ENCODE measurements around the gene KDM1A. TPM values are rescaled to one million over a fixed set of nuclear protein-coding genes. Genes with fewer than 3 reads are reported as not detected.

The KDM1A gene
- total and polyA plus RNA-seq, 9 of the 15 experiments (the other 6 are each of a cell fraction or from before 2014, with no cell fraction given) = 59.2 to 181 (median 168) TPM

- TF ChIP-seq NR4A1 (CRISPR knock-in tag; IDR thresholded peaks at IDR 0.05) (no peak), NR4A1 (tag; IDR thresholded peaks at IDR 0.05) (no peak), BDP1 (IDR thresholded peaks at IDR 0.05; ENCODE audit: insufficient read depth, insufficient read length) (no peak), RBM17 (IDR thresholded peaks at IDR 0.05; ENCODE audit: borderline replicate concordance, low read depth, low read length) (no peak), MTA2 (IDR thresholded peaks at IDR 0.05; ENCODE audit: low read depth) (no peak), TOE1 (IDR thresholded peaks at IDR 0.05; ENCODE audit: borderline replicate concordance) (no peak), TOE1 (CRISPR knock-in tag; IDR thresholded peaks at IDR 0.05; ENCODE audit: borderline replicate concordance, low read depth) (no peak), CBFA2T2 (conservative IDR thresholded peaks at IDR 0.05) (no peak), NONO (IDR thresholded peaks at IDR 0.05; ENCODE audit: low read depth in 2 of 2, low read length in 1 of 2) (no peak), GATAD2A (IDR thresholded peaks at IDR 0.05) (no peak), ZNF717 (CRISPR knock-in tag; IDR thresholded peaks at IDR 0.05) (no peak), PYGO2 (tag; IDR thresholded peaks at IDR 0.05) (no peak), STAT5B (CRISPR knock-in tag; IDR thresholded peaks at IDR 0.05) (no peak), ERF (CRISPR knock-in tag; IDR thresholded peaks at IDR 0.05) (no peak), ZNF445 (CRISPR knock-in tag; IDR thresholded peaks at IDR 0.05; ENCODE audit: low read depth) (no peak), CREB3 (tag; conservative IDR thresholded peaks at IDR 0.05; ENCODE audit: low read depth) (peak; percentile 46; the same call in 1 of the 2 replicates), ZKSCAN1 (IDR thresholded peaks at IDR 0.05; ENCODE audit: low read depth, low read length) (no peak), ZNF23 (CRISPR knock-in tag; IDR thresholded peaks at IDR 0.05) (no peak), HNRNPL (IDR thresholded peaks at IDR 0.05; ENCODE audit: low read depth, low read length) (no peak), CGGBP1 (CRISPR knock-in tag; IDR thresholded peaks at IDR 0.05) (no peak), POU5F1 (IDR thresholded peaks at IDR 0.05; ENCODE audit: borderline replicate concordance, low read depth, low read length, partially characterized antibody) (no peak), ZNF431 (CRISPR knock-in tag; IDR thresholded peaks at IDR 0.05) (no peak)
- TF ChIP-seq, protein P1, sequence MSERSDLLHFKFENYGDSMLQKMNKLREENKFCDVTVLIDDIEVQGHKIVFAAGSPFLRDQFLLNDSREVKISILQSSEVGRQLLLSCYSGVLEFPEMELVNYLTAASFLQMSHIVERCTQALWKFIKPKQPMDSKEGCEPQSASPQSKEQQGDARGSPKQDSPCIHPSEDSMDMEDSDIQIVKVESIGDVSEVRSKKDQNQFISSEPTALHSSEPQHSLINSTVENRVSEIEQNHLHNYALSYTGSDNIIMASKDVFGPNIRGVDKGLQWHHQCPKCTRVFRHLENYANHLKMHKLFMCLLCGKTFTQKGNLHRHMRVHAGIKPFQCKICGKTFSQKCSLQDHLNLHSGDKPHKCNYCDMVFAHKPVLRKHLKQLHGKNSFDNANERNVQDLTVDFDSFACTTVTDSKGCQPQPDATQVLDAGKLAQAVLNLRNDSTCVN (CRISPR knock-in tag; IDR thresholded peaks at IDR 0.05) = no peak
- TF ChIP-seq, protein P2, sequence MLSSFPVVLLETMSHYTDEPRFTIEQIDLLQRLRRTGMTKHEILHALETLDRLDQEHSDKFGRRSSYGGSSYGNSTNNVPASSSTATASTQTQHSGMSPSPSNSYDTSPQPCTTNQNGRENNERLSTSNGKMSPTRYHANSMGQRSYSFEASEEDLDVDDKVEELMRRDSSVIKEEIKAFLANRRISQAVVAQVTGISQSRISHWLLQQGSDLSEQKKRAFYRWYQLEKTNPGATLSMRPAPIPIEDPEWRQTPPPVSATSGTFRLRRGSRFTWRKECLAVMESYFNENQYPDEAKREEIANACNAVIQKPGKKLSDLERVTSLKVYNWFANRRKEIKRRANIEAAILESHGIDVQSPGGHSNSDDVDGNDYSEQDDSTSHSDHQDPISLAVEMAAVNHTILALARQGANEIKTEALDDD (IDR thresholded peaks at IDR 0.05) = no peak
- TF ChIP-seq, protein P3, sequence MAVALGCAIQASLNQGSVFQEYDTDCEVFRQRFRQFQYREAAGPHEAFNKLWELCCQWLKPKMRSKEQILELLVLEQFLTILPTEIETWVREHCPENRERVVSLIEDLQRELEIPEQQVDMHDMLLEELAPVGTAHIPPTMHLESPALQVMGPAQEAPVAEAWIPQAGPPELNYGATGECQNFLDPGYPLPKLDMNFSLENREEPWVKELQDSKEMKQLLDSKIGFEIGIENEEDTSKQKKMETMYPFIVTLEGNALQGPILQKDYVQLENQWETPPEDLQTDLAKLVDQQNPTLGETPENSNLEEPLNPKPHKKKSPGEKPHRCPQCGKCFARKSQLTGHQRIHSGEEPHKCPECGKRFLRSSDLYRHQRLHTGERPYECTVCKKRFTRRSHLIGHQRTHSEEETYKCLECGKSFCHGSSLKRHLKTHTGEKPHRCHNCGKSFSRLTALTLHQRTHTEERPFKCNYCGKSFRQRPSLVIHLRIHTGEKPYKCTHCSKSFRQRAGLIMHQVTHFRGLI (CRISPR knock-in tag; IDR thresholded peaks at IDR 0.05) = no peak
Measured at GRCh38 chr1:23118957-23119792, 99.9 kb downstream of the KDM1A start (continued).

Measured in K562 (cell line).